Endometrium (tissue), 2 donors: Measurements from ENCODE around the gene SCFD2.
A peak's percentile ranks its signal among the peaks of the same experiment; 100 is the strongest.
"Not testable (repeated sequence)": the region's sequence is repeated elsewhere in the genome, so short reads cannot be mapped to it uniquely, and the experiment has no call there.

Source experiments
- FAIRE-seq: peaks from 2 replicates; lab custom pipeline; 2012; peaks lifted over from hg19 to GRCh38; lab: Jason Lieb, UNC
- donor health status: control.
- donor health status: control.

The SCFD2 gene

GRCh38 chr4:53101191-53101581 lies 264.7 kb downstream of the SCFD2 start:
- no peak for FAIRE-seq

GRCh38 chr4:53100501-53101190 lies 265.2 kb downstream of the SCFD2 start:
- peak; percentile 29 for FAIRE-seq

GRCh38 chr4:53098681-53099121 lies 267.2 kb downstream of the SCFD2 start:
- no peak for FAIRE-seq

DNA sequence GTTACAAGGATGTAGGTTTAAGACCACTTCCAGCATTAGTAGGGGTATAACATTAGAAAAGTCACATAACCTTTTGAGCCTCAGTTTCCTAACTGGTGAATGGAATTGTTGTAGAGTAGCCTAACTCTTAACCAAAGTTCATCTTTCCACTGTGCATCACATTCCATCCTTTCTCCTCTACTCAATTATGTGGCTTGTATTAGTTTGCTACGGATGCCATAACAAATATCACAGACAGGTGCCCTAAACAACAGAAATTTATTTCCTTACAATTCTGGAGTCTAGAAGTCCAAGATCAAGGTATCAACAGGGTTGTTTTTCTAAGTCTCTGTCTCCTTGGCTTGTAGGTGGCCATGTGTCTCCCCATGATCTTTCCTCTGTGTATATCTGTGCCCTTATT lies 271.8 kb downstream of the SCFD2 start:
- FAIRE-seq, result no peak

DNA sequence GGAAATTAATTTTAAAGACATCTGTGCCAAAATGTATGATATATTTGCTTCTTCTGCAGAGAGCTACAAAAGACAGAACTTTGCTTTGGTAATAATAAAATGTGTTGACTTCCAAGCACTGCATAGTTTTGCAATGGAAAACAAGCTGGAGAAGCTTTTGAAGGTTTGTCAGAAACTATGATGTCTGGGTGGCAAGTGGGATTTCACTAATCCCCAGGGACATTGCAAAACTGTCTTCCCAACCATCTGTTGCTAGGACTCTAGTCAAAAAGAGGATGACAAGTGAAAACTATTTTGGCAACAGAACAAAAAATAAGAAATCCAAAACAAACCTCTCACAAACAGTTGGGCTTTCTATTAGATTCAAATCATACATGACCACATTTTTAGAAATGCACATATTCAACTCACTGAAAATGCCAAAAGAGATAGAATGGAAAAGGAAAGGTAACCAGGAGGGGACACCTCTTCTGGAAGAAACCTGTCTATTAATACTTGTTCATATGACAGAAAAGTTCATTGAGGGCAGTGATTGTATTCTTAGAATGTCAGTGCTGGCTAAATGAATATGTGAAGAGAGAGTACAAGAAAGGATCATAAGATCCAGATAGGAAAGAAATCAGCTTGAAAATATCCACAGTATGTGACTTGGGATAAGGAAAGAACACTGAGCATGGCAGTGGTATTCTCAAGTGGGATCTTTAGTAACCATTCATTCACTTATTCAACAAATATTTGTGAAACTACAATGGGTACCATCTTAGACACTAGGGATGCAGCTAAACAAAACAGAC lies 275.7 kb downstream of the SCFD2 start:
- peak; percentile 60 for FAIRE-seq

GRCh38 chr4:53088152-53088551 lies 277.7 kb downstream of the SCFD2 start:
- FAIRE-seq, result no peak

- no peak for FAIRE-seq
Observed at GRCh38 chr4:53076374-53076958, 289.4 kb downstream of the SCFD2 start.

GRCh38 chr4:53075162-53075785 lies 290.6 kb downstream of the SCFD2 start:
- no peak for FAIRE-seq

DNA sequence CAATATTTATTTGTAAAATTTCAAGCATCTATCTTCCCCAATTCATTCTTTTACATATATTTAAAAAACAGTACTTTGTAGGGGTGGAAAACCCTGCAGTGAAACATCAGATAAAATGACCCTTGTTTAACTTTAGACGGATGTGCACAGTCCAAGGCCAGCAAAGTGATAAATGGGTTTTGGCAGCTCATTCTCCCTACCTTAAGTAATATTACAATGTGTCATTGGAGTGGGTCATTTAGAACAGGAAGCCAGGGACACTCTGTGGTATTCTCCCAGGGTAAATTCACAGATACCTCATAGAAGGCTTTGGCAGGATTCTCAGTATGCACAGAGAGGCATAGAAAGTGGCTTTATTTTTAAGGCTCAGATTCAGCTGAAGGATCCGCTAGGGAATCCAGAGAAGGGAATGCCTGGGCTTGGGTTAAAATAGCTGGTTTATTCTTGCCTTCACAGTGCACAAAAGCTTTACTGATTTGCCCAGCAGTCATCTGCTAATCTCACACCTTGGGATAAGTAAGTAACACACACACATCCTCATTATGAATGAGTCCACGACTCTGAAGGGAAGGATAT lies 297.0 kb downstream of the SCFD2 start:
- FAIRE-seq, result no peak

DNA sequence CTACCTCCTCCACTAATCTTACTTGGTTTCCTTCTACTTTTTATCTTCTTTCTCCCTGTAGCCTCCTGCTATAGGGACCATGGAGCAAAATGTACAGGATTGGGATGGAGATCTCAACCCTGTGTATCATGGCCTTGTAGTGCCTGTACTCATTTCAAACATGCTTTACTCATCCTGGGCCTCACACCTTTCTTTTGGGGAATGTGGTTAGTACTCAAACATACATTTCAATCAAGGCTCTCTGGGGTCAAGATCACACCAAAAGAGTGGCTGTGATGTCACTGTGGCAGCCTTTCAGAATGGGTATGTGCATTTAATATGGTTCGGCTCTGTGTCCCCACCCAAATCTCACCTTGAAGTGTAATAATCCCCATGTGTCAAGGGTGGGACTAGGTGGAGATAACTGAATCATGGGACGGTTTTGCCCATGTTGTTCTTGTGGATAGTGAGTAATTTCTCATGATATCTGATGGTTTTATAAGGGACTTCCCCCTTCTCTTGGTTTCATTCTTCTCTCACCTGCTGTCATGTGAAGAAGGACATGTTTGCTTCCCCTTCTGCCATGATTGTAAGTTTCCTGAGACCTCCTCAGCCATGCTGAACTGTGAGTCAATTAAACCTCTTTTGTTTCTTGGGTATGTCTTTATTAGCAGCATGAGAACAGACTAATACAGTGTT lies 298.6 kb downstream of the SCFD2 start:
- FAIRE-seq, result no peak

DNA sequence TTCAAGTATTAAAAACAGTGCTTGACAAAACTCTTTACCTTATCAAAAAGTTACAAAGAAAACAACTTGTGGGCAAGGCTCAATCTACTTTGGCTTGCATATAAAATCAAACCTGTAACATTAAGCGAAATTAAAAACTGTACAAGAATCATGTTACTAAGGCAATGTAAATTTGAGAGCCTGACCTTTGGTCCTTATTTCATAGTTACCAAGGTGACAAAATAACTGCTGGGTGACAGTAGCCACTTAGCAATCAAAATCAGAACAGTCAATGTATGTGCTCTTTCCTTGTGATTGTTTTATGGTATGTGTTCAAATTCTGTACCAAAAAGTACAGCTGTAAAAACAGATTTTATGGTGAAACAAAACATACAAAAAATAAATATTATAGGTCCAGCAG lies 299.7 kb downstream of the SCFD2 start:
- no peak for FAIRE-seq

GRCh38 chr4:53064609-53065008 lies 301.3 kb downstream of the SCFD2 start:
- no peak for FAIRE-seq

DNA sequence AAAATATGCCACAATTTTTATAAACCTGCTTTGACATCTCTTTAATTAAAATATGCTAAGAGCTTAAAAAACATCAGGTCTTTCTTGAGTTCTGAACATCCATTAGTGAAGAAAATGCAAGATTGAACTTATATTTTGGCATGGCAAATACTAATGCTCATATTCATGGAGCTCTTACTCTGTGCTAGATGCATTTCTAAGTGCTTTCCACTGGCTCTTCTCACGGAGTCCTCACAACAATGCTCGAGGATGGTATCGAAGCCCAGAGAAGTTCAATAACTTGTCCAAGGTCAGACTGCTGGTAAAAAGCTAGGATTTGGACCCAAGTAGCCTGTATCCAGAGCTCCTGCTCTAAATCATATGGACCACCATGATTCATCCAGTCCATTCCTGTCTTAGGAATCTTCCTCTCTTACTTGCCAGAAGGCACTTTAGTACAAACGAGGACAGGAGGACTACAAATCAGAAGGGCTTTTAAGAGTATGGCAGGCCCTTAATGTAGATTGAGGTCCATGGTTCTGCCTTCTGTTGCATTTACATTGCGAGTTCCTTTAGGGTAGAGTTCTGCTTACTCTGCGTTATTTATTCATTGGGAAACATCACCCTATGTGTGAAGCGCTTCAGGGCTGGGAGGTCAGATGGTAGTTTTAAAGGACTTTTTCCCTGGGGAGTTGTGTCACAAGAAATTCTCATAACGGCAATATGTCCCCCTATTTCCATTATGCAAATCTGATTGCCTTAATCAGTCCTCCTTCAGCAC lies 304.6 kb downstream of the SCFD2 start:
- no peak for FAIRE-seq

GRCh38 chr4:53060278-53060677 lies 305.6 kb downstream of the SCFD2 start:
- no peak for FAIRE-seq

DNA sequence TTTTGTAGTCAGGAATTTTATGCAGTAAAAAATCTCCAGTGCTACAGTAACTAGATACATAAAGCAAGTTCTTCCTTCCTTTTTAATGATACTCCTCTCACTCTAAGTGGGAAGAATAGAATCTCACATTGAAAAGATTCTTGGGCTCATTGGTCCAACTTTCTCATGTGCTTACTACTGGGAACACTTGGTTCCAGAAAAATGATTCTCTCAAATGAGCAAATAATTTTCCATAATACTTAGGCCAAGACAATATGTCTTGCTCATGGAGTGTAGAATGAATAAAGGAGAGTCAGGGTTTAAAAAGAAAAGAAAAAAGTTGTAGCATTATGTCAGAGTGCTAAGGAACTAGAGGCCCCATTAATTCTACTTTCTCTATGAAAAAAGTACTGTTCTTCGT lies 306.0 kb downstream of the SCFD2 start:
- no peak for FAIRE-seq

- FAIRE-seq, result no peak
Observed at GRCh38 chr4:53059256-53059655, 306.6 kb downstream of the SCFD2 start.

GRCh38 chr4:53057679-53058078 lies 308.2 kb downstream of the SCFD2 start:
- FAIRE-seq, result no peak

GRCh38 chr4:53057108-53057507 lies 308.8 kb downstream of the SCFD2 start:
- FAIRE-seq, result not testable (repeated sequence)

- FAIRE-seq, result no peak
Observed at GRCh38 chr4:53055716-53056403, 310.0 kb downstream of the SCFD2 start.

DNA sequence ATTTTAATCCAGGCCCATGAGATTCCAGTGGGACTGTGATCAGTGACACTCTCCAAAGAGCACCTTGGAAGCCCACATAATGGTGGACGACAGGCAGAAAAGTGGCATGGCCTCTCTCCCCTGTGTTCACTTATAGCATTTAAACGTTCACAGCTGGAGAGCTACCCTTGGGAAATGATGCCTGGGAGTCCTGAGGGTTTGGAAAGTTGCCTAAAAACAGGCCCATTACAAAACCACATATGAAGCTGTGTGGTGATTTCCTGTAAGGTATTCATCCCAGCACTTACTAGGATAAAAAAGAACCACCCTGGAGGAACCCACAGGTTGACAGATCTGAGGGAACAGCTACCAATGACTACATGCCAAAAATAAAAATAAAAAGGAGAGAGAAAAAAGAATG lies 310.6 kb downstream of the SCFD2 start:
- no peak for FAIRE-seq
